PC-9 (cell line): ENCODE data around the gene RGS3. TPM values are rescaled to one million over a fixed set of nuclear protein-coding genes. Genes with fewer than 3 reads are reported as not detected.

Source experiments
- BruUV-seq: library from RNA; stranded (reverse); fragments of 400-500 nt; replicated peaks from 2 replicates; lab custom pipeline; 2021; lab: Mats Ljungman, UMichigan
- CTCF ChIA-PET: fragments of 300-600 bp; sonication (Branson Sonifier 250); formaldehyde crosslinking; loops from one replicate; lab custom pipeline; 2022; ENCODE audit warnings: antibody characterized with exemption; lab: Charles Lee
- POLR2A ChIA-PET: fragments of 300-600 bp; sonication (Branson Sonifier 250); formaldehyde crosslinking; loops from one replicate; lab custom pipeline; 2022; ENCODE audit warnings: antibody characterized with exemption; ENCODE audit not compliant: unreplicated experiment; lab: Charles Lee
- DNase-seq, 2 experiments: peaks; one replicate each; pipeline versions ENCODE4 v3.0.0 to v3.0.0-alpha.2; 2015 to 2022; ENCODE audit warnings: mixed read lengths in 1 of 2
- H2AFZ ChIP-seq: fragments of 200-600 bp; sonication (generic); 2 replicates; pipeline ENCODE4 v1.8.1; 2017; ENCODE audit warnings: antibody characterized with exemption
- H3F3A ChIP-seq: fragments of 200-600 bp; sonication (generic); 2 replicates; pipeline ENCODE4 v1.8.1; 2017; ENCODE audit warnings: antibody characterized with exemption, mild to moderate bottlenecking, low read depth; ENCODE audit not compliant: insufficient read depth
- H3K27ac ChIP-seq: fragments of 200-600 bp; sonication (generic); 2 replicates; pipeline ENCODE4 v1.6.1; 2016; ENCODE audit warnings: mixed run types
- H3K27me3 ChIP-seq: fragments of 200-600 bp; sonication (generic); 2 replicates; pipeline ENCODE4 v1.6.1; 2016; ENCODE audit warnings: low read depth, mixed run types; ENCODE audit not compliant: insufficient read depth
- H3K36me3 ChIP-seq: fragments of 200-600 bp; sonication (generic); 2 replicates; pipeline ENCODE4 v1.6.1; 2016; ENCODE audit warnings: low read depth, mixed run types
- H3K4me1 ChIP-seq: fragments of 200-600 bp; sonication (generic); replicated peaks from 2 replicates; pipeline ENCODE4 v1.6.1; 2016; ENCODE audit warnings: mixed run types; ENCODE audit not compliant: insufficient read depth
- H3K4me2 ChIP-seq: fragments of 200-600 bp; sonication (generic); 2 replicates; pipeline ENCODE4 v1.6.1; 2017; ENCODE audit warnings: mixed run types
- H3K4me3 ChIP-seq: fragments of 200-600 bp; sonication (generic); 2 replicates; pipeline ENCODE4 v1.6.1; 2016; ENCODE audit warnings: mixed run types
- H3K79me2 ChIP-seq: fragments of 200-600 bp; sonication (generic); 2 replicates; pipeline ENCODE4 v1.6.1; 2017; ENCODE audit warnings: low read depth, mixed run types
- H3K9me2 ChIP-seq: fragments of 200-600 bp; sonication (generic); 2 replicates; pipeline ENCODE4 v1.8.1; 2017; ENCODE audit warnings: mild to moderate bottlenecking; ENCODE audit not compliant: insufficient read depth
- H3K9me3 ChIP-seq: fragments of 200-600 bp; sonication (generic); 2 replicates; pipeline ENCODE4 v1.8.1; 2016; ENCODE audit warnings: low read depth; ENCODE audit not compliant: insufficient read depth
- H4K20me1 ChIP-seq: fragments of 200-600 bp; sonication (generic); 2 replicates; pipeline ENCODE4 v1.8.1; 2017; ENCODE audit not compliant: insufficient read depth
- EZH2 ChIP-seq: fragments of 200-600 bp; sonication (generic); IDR thresholded peaks from 2 replicates; pipeline ENCODE4 v1.8.0; 2017; ENCODE audit warnings: antibody characterized with exemption, low read depth
- intact Hi-C: fragments of 100-400 bp; cut with micrococcal nuclease; formaldehyde crosslinking; loops from one replicate; pipeline ENCODE4 v1.10.0; 2022; ENCODE audit not compliant: unreplicated experiment
- total RNA-seq: library from RNA; stranded (reverse); gene quantifications from 2 replicates; pipeline ENCODE4 v1.2.3, GENCODE V29; 2021
- TF ChIP-seq, protein P1 (sequence below): fragments of 200-600 bp; sonication (generic); conservative IDR thresholded peaks from 2 replicates; pipeline ENCODE4 v1.6.1; 2017; ENCODE audit warnings: mixed run types, antibody characterized with exemption, mild to moderate bottlenecking, moderate library complexity

RGS3 gene
- total RNA-seq, 1 experiment from 2014 or later: 75.8 TPM

DNA sequence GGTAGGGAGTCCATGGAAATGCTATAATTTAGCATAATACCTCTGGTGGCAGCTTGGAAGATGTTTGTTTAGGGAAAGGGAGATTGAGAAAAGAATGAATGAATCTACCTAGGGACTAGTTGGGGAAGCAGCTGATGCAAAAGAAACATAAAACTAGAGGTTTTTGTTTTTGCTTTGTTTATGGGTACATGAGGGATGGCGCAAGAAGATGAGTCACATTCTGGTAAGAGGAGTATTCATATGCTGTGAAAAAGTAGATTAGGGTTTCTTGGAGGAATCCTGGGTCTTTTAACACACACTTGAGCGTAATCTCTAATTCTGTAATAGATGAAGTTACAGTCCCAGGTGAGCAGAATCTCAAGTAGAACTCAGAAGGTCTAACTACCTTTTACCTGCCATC is 35.9 kb upstream of the RGS3 start:
- intact Hi-C loops: no loop called here
- TF ChIP-seq, protein P1, sequence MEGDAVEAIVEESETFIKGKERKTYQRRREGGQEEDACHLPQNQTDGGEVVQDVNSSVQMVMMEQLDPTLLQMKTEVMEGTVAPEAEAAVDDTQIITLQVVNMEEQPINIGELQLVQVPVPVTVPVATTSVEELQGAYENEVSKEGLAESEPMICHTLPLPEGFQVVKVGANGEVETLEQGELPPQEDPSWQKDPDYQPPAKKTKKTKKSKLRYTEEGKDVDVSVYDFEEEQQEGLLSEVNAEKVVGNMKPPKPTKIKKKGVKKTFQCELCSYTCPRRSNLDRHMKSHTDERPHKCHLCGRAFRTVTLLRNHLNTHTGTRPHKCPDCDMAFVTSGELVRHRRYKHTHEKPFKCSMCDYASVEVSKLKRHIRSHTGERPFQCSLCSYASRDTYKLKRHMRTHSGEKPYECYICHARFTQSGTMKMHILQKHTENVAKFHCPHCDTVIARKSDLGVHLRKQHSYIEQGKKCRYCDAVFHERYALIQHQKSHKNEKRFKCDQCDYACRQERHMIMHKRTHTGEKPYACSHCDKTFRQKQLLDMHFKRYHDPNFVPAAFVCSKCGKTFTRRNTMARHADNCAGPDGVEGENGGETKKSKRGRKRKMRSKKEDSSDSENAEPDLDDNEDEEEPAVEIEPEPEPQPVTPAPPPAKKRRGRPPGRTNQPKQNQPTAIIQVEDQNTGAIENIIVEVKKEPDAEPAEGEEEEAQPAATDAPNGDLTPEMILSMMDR: no peak
- no peak for TF ChIP-seq EZH2
- CTCF ChIA-PET: no interaction called here
- H3K4me3 ChIP-seq: no peak overlapping the region
- H3F3A ChIP-seq: no peaks in the 10 kb centered on the region
- H3K4me2 ChIP-seq: no peak overlapping the region
- H2AFZ ChIP-seq: no peak overlapping the region
- no peak for DNase-seq
- no peaks in the 10 kb centered on the region for H3K9me2 ChIP-seq
- no peaks in the 10 kb centered on the region for H4K20me1 ChIP-seq
- H3K27me3 ChIP-seq: no peaks in the 10 kb centered on the region
- H3K36me3 ChIP-seq: no peaks in the 10 kb centered on the region
- no peaks in the 10 kb centered on the region for H3K4me1 ChIP-seq
- H3K79me2 ChIP-seq: no peaks in the 10 kb centered on the region
- POLR2A ChIA-PET: no interaction called here
- no peak overlapping the region for H3K27ac ChIP-seq
- BruUV-seq: no TSS peak
- H3K9me3 ChIP-seq: no peaks in the 10 kb centered on the region

DNA sequence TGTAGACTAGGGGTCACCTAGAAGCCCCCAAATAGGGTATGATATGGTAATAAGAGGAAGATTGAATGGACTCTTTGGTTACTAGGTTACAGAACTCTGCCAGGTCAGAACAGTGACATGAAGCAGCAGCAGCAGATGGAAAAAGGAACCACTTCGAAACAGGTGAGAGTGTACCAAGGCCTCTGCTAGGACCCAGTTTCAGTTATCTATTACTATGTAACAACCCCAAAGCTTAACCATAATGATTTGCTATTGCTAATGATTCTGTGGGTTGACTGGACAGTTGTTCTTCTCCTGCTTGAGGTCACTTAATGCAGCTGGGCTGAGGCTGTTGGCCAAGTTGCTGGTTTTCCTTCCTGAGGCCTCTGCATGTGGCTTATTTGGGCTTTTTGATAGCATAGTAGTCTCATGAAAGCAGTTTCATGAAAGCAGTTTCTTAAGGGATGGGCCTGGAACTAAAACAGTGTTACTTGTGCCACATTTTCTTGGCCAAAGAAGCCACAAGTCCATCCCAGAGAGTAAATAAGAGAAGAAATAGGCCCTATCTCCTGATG is 35.4 kb upstream of the RGS3 start:
- TF ChIP-seq, protein P1: no peak
- TF ChIP-seq EZH2: no peak
- Histone ChIP-seq H3K4me3 (no peak overlapping the region), H3K79me2 (no peaks in the 10 kb centered on the region), H3F3A (no peaks in the 10 kb centered on the region), H3K9me2 (no peaks in the 10 kb centered on the region), H3K9me3 (no peaks in the 10 kb centered on the region), H3K27ac (no peak overlapping the region), H3K4me2 (no peak overlapping the region), H4K20me1 (no peaks in the 10 kb centered on the region), H2AFZ (no peak overlapping the region), H3K4me1 (no peaks in the 10 kb centered on the region), H3K36me3 (no peaks in the 10 kb centered on the region), H3K27me3 (no peaks in the 10 kb centered on the region)
- no peak for DNase-seq
- CTCF ChIA-PET: no interaction called here
- intact Hi-C loops: no loop called here
- POLR2A ChIA-PET: no interaction called here
- BruUV-seq: no TSS peak

DNA sequence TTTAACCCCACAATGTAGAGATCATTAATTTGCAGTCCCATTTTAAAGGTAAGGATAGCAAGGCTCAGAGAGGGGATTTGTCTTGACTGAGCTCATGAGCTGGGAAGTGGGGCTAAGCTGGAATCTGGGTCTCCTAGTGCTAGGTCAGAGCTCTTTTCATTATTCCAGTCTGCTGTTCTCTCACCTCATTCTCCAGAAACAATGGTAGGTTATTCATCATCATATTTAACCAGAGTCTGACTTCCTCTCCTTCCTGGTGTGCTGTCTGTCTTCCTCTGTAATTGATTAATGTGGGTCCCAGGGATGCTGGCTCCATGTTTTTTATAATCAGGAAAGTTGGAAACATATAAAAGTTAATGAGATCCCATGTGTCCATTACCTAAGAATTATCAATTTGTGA is 32.3 kb upstream of the RGS3 start:
- Histone ChIP-seq H3K4me2 (no peak overlapping the region), H3K27me3 (no peaks in the 10 kb centered on the region), H2AFZ (no peak overlapping the region), H3K4me1 (no peaks in the 10 kb centered on the region), H3K36me3 (no peaks in the 10 kb centered on the region), H3K9me3 (no peaks in the 10 kb centered on the region), H4K20me1 (no peaks in the 10 kb centered on the region), H3K79me2 (no peaks in the 10 kb centered on the region), H3F3A (no peaks in the 10 kb centered on the region), H3K9me2 (no peaks in the 10 kb centered on the region), H3K27ac (no peak overlapping the region), H3K4me3 (no peak overlapping the region)
- TF ChIP-seq, protein P1: no peak
- no peak for TF ChIP-seq EZH2
- ChIA-PET CTCF (no interaction called here), POLR2A (interaction anchor here (0.7 kb wide), 1 partner anchor 222 kb away, joined by 6 read pairs; no protein-coding TSS in a partner anchor)
- DNase-seq: no peak
- intact Hi-C loops: no loop called here
- BruUV-seq: no TSS peak
